Putamen (tissue), 1 donor: ENCODE measurements around the gene ACMSD.
A peak's percentile ranks its signal among the peaks of the same experiment; 100 is the strongest.
"Not testable (repeated sequence)": the region's sequence is repeated elsewhere in the genome, so short reads cannot be mapped to it uniquely, and the experiment has no call there.

ENCODE experiments used
- DNase-seq: peaks from one replicate; pipeline ENCODE4 v3.0.0-alpha.2; 2016; ENCODE audit warnings: low spot score

The ACMSD gene

DNA sequence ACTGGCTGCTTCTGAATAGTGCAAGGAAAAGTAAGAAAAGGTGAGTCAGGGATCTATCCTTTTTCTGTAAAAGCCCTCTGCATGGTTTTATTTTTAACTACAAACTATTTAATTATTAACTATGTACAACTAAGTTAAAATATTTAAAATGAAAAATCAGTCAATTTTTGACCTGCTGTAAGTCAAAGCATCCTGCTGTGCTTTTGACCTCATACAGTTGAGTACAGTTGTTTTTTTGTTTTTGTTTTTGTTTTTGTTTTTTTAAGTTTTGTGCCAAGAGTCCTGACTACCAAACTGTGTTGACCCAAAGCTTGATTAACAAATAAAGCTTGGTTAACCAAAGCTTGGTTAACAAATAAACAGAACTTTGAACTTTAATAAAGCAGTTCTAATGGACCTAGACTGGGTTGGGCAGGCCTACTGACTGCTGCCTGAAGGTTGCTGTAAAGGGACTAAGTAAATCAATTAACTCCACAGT lies at the start of gene ACMSD:
Gene ACMSD (plus strand): TSS at position 474 of the 478 bp plus-strand sequence. CDS start 67 bp downstream, outside the sequence.
- DNase-seq: no peak

GRCh38 chr2:134790487-134790886 lies 47.9 kb upstream of the ACMSD start:
- no peak for DNase-seq

DNA sequence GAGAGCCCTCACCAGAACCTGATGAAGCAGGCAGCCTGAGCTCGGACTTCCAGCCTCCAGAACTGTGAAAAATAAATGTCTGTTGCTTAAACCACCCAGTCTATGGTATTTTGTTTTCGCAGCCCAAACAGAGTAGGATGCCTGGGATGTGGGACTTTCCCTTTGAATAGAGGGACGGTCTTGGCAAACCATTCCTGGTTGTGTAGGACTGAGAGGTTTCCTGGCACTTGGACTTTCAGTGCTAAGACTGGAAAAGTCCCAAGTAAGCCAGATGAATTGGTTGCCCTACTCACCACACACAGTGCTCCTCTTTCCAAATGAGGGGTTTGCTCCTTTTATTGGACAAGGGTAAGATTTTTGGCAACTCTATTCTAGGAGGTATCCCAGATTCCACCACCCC lies 46.8 kb upstream of the ACMSD start:
- DNase-seq: no peak

- peak; percentile 32 for DNase-seq
Measured at GRCh38 chr2:134792186-134792585, 46.2 kb upstream of the ACMSD start.

- DNase-seq: no peak
Measured at GRCh38 chr2:134795765-134796164, 42.7 kb upstream of the ACMSD start.

DNA sequence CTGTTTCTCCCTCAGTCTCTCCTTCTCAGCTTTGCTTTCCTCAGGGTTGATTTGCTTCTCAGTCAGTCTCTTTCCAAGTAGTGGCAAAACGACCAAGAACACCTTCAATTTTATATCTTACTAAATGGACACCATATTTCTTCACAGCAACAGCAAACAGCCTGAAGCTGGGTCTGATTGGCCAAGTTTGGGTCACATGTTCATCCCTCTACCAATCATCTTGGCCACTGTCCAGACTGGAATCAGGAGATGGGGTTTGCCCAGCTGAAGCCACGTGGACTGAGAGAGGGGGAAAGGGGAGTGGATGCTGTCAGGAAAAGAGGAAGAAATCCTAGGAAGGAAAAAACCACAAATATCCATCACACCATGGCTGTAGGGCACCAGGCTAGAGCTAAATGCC lies 42.0 kb upstream of the ACMSD start:
- no peak for DNase-seq

DNA sequence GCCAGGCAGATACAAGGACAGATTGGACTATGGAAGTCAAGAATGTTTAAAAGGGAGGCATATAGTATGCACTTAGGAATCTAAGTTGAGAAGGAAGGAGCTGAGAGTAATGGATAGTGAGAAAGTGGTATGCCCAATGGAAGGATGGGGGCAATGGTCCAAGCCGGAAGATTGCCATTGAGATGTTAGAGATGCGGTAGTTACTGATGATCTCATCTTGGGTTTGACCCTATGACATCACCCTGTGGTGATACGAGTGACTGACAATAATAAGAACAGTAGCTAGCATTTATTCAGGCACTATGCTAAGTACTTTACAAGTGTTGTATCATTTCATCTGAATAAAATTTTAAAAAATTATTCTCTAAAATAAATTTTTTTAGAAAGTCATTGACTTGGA lies 38.5 kb upstream of the ACMSD start:
- no peak for DNase-seq

- no peak for DNase-seq
Measured at GRCh38 chr2:134800341-134800740, 38.1 kb upstream of the ACMSD start.

DNA sequence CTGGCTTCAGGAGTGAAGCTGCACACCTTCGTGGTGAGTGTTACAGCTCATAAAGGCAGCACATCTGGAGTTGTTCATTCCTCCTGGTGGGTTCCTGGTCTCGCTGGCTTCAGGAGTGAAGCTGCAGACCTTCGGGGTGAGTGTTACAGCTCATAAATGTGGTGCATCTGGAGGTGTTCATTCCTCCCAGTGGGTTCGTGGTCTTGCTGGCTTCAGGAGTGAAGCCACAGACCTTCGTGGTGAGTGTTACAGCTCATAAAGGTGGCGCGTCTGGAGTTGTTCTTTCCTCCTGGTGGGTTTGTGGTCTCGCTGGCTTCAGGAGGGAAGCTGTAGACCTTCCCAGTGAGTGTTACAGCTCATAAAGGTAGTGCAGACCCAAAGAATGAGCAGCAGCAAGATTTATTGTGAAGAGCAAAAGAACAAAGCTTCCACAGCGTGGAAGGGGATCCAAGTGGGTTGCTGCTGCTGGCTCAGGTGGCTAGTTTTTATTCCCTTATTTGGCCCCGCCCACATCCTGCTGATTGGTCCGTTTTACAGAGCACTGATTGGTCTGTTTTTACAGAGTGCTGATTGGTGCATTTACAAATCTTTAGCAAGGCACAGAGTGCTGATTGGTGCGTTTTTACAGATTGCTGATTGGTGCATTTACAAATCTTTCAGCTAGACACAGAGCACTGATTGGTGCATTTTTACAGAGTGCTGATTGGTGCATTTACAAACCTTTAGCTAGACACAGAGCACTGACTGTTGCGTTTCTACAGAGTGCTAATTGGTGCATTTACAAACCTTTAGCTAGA lies 34.6 kb upstream of the ACMSD start:
- DNase-seq: not testable (repeated sequence)

- no peak for DNase-seq
Measured at GRCh38 chr2:134815741-134816140, 22.7 kb upstream of the ACMSD start.

DNA sequence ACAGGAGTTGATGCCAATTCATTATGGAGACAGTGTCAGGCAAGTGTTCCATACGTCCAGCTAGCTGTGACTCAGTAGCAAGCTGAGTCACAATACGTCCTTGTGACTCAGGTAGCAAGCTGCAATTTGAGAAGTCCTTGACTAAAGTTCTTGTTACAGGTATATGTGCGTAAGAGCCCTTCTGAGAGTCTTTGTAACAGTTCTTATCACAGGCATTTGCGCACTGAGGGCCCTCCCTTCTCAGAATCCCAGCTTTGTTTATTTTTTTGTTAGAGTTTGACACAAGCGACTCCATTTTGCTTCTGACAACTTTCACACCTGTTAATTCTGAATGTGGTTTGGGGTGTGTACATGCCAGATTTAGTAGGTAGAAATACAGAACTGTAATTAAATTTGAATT lies 20.1 kb upstream of the ACMSD start:
- no peak for DNase-seq

GRCh38 chr2:134819334-134819733 lies 19.1 kb upstream of the ACMSD start:
- DNase-seq: peak; percentile 51

DNA sequence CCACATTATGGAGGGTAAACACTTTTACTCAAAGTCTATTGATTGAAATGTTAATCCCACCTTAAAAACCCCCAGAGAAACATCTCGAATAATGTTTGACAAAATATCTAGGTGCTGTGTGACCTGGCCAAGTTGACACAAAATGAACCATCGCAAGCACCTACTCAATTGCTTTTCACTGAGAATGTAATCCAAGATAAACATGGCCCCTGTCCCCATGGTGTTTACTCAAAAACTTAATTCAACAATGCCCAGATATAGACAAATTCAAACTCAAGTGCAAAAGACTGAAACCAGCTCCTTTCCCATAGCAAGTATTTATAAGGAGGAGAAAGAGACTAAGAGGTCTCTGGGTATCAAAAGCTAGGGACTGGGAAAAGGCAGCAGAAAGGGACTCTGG lies 15.0 kb upstream of the ACMSD start:
- no peak for DNase-seq

DNA sequence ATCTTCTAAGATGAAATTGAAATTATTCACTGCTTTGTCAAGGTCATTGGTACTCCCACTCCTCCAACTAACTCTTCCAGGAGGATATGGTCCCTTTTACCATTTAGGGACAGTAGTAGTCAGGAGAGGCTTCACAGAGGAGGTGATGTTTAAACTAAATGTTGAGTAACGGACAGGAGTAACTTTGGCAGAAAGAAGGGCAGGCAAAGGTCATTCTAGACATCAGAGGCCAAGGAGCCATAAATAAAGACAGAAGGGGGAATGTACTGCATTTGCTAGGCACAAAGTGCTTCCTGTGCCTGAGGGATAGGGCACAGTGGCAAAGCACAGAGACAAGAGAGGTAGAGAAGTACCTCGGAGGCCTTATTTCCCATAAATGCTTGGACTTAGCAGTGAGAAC lies 14.6 kb upstream of the ACMSD start:
- no peak for DNase-seq

- DNase-seq: not testable (repeated sequence)
Measured at GRCh38 chr2:134825716-134826115, 12.7 kb upstream of the ACMSD start.

DNA sequence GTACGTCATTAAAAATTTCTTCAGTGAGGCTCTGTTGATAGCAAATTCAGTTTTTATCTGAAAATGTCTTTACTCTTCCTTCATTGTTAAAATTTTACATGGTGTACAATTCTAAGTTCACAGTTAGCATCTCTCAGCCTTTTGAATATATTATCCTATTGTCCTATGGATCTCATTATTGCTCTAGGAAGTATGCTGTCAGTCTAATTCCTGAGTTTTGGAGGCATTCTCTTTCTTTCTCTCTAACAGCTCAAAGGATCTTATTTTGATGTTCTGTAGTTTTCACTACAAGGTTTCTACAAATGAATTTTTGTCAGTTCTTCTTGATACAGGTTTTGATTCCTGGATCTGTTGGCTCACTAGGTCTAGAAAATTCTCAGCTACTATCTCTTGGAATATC lies 2.9 kb upstream of the ACMSD start:
- no peak for DNase-seq

DNA sequence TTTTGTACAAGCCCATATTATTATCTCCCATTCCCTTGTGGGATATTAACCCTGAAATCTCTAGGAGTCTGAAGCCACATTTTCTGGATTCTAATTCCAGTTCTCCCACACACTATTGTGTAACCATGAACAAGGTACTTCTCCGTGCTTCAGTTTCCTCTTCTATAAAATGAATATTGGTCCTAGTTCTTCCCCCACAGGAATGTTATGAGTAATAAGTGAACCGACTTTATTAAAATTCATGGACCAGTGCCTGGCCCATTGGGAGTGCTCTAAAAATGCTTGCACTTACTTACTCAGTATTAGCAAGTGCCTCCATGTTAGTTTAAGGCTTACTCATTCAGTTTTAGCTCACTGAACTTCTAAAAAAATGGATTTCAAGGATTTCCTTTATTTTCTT lies 1.4 kb upstream of the ACMSD start:
- DNase-seq: peak; percentile 17

DNA sequence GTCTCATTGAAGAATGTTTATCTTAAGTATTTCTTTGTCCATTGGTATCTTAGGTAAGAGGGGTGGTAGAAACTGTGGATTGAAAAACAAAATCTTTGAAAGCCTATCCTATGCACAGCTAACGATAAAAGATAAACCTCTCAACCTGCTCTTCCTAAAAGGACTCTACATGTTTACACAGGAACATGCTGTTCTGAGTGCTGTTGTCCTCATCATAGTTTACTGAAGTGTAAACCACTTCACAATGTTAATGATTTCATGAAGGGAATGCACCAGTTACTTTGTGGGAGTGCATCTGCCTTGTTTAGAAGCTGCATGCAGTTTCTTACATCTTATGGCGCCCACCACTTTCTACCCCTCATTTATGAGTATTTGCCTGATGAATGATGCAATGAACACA lies 1.2 kb downstream of the ACMSD start:
- no peak for DNase-seq

- no peak for DNase-seq
Measured at GRCh38 chr2:134842930-134843490, 4.6 kb downstream of the ACMSD start.

DNA sequence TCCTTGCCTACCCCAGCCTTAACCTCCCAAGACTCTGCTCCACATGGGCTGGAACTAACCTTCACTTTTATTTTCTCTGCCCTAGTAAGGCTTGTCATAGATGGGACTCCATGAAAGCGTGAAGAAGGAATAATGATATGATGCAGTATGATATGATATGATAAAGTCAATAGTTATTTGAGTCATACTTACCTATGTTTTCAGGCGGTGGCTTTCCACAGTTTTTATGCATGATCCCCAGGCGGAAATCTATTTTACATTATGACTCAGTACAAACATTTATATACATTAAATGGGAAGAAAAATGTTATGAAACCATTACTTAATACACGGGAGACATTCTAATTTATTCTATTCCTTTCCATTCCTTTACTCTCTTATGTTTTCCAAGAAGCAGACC lies 5.6 kb downstream of the ACMSD start:
- no peak for DNase-seq

GRCh38 chr2:134845028-134845427 lies 6.6 kb downstream of the ACMSD start:
- no peak for DNase-seq

GRCh38 chr2:134845719-134846118 lies 7.3 kb downstream of the ACMSD start:
- DNase-seq: no peak

- no peak for DNase-seq
Measured at GRCh38 chr2:134846213-134846612, 7.8 kb downstream of the ACMSD start.

DNA sequence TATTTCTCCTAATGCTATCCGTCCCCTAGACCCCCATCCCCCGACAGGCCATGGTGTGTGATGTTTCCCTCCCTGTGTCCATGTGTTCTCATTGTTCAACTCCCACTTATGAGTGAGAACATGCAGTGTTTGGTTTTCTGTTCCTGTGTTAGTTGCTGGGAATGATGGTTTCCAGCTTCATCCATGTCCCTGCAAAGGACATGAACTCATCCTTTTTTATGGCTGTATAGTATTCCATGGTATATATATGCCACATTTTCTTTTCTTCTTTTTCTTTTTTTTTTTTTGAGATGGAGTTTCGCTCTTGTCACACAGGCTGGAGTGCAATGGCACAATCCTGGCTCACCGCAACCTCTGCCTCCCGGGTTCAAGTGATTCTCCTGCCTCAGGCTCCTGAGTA lies 9.2 kb downstream of the ACMSD start:
- DNase-seq: not testable (repeated sequence)
